WTC11 (cell line): ENCODE data around the gene PDSS2. TPM values are rescaled to one million over a fixed set of nuclear protein-coding genes. Genes with fewer than 3 reads are reported as not detected.
A peak's percentile ranks its signal among the peaks of the same experiment; 100 is the strongest.

Experiments used
- ATAC-seq: fragments of 200-7000 bp; cut with Tn5 transposase; 2 replicates; pipeline ENCODE4 v1.10.0; 2021; ENCODE audit warnings: mild to moderate bottlenecking, moderate library complexity
- CTCF ChIA-PET: fragments of 300-600 bp; sonication (Branson Sonifier 250); formaldehyde crosslinking; loops from one replicate; lab custom pipeline; 2021; ENCODE audit warnings: antibody characterized with exemption; lab: Charles Lee
- POLR2A ChIA-PET: fragments of 350-600 bp; sonication (Branson Sonifier 250); formaldehyde crosslinking; loops from one replicate; lab custom pipeline; 2021; ENCODE audit warnings: antibody characterized with exemption; lab: Charles Lee
- DNase-seq: peaks from one replicate; pipeline ENCODE4 v3.0.0; 2021; ENCODE audit warnings: low spot score
- H3K27ac Mint-ChIP-seq: 2 replicates; pipeline ENCODE4 v1.8.0; 2021; ENCODE audit warnings: mixed read lengths
- H3K27me3 Mint-ChIP-seq: 2 replicates; pipeline ENCODE4 v1.8.0; 2021; ENCODE audit warnings: low read depth, mild to moderate bottlenecking, moderate library complexity, mixed read lengths
- H3K36me3 Mint-ChIP-seq: 2 replicates; pipeline ENCODE4 v1.8.0; 2021; ENCODE audit warnings: mixed read lengths
- H3K4me1 Mint-ChIP-seq: 2 replicates; pipeline ENCODE4 v1.8.0; 2022; ENCODE audit warnings: mixed read lengths
- H3K4me3 Mint-ChIP-seq: 2 replicates; pipeline ENCODE4 v1.8.0; 2021; ENCODE audit warnings: mild to moderate bottlenecking, moderate library complexity, mixed read lengths
- H3K9me3 Mint-ChIP-seq: 2 replicates; pipeline ENCODE4 v1.8.0; 2021; ENCODE audit warnings: mixed read lengths
- ATF3 ChIP-seq: sonication (generic); formaldehyde crosslinking; conservative IDR thresholded peaks from 2 replicates; pipeline ENCODE4 v1.8.1; 2022; ENCODE audit warnings: mild to moderate bottlenecking, missing genetic modification reagents
- CREB1 ChIP-seq: sonication (generic); formaldehyde crosslinking; IDR thresholded peaks from 2 replicates; pipeline ENCODE4 v1.8.0; 2023; ENCODE audit warnings: mild to moderate bottlenecking, missing genetic modification reagents
- ELF4 ChIP-seq: sonication (generic); formaldehyde crosslinking; IDR thresholded peaks from 2 replicates; pipeline ENCODE4 v1.8.1; 2022; ENCODE audit warnings: low read depth, mild to moderate bottlenecking, moderate library complexity, missing genetic modification reagents
- FOXJ3 ChIP-seq: sonication (generic); formaldehyde crosslinking; IDR thresholded peaks from 2 replicates; pipeline ENCODE4 v1.9.0; 2021; ENCODE audit warnings: missing genetic modification reagents, mild to moderate bottlenecking, borderline replicate concordance
- FOXP1 ChIP-seq: sonication (generic); formaldehyde crosslinking; IDR thresholded peaks from 2 replicates; pipeline ENCODE4 v1.8.0; 2022; ENCODE audit warnings: missing genetic modification reagents, mild to moderate bottlenecking, moderate library complexity, borderline replicate concordance
- GTF2I ChIP-seq: fragments of 250-450 bp; sonication (Bioruptor Pico); conservative IDR thresholded peaks from 2 replicates; pipeline ENCODE4 v1.4.0; 2021; ENCODE audit warnings: mild to moderate bottlenecking
- HMGA2 ChIP-seq: fragments of 250-450 bp; sonication (Bioruptor Pico); IDR thresholded peaks from 2 replicates; pipeline ENCODE4 v1.4.0; 2021; ENCODE audit warnings: mild to moderate bottlenecking, moderate library complexity
- MXD4 ChIP-seq: fragments of 250-450 bp; sonication (Bioruptor Pico); IDR thresholded peaks from 2 replicates; pipeline ENCODE4 v1.8.0; 2021; ENCODE audit warnings: mild to moderate bottlenecking, moderate library complexity, borderline replicate concordance
- NFATC4 ChIP-seq: fragments of 250-450 bp; sonication (Bioruptor Pico); IDR thresholded peaks from 2 replicates; pipeline ENCODE4 v1.9.0; 2021; ENCODE audit warnings: mild to moderate bottlenecking
- NR2C2 ChIP-seq: sonication (generic); formaldehyde crosslinking; IDR thresholded peaks from 2 replicates; pipeline ENCODE4 v1.8.0; 2022; ENCODE audit warnings: mild to moderate bottlenecking, missing genetic modification reagents
- PRDM15 ChIP-seq: sonication (generic); formaldehyde crosslinking; IDR thresholded peaks from 2 replicates; pipeline ENCODE4 v1.8.0; 2022; ENCODE audit warnings: missing genetic modification reagents
- PRRX2 ChIP-seq: fragments of 250-450 bp; sonication (Bioruptor Pico); IDR thresholded peaks from 2 replicates; pipeline ENCODE4 v1.8.0; 2021; ENCODE audit warnings: mild to moderate bottlenecking
- RELA ChIP-seq: sonication (generic); formaldehyde crosslinking; IDR thresholded peaks from 2 replicates; pipeline ENCODE4 v1.8.1; 2022; ENCODE audit warnings: missing genetic modification reagents, mild to moderate bottlenecking, borderline replicate concordance
- RORB ChIP-seq: fragments of 250-450 bp; sonication (Bioruptor Pico); IDR thresholded peaks from 2 replicates; pipeline ENCODE4 v1.9.0; 2021; ENCODE audit warnings: mild to moderate bottlenecking
- SOX15 ChIP-seq: fragments of 250-450 bp; sonication (Bioruptor Pico); IDR thresholded peaks from 2 replicates; pipeline ENCODE4 v1.9.0; 2021; ENCODE audit warnings: mild to moderate bottlenecking
- ZNF423 ChIP-seq: fragments of 250-450 bp; sonication (Bioruptor Pico); IDR thresholded peaks from 2 replicates; pipeline ENCODE4 v2.1.2; 2022; ENCODE audit warnings: mild to moderate bottlenecking, moderate library complexity
- ZNF512 ChIP-seq: sonication (generic); formaldehyde crosslinking; IDR thresholded peaks from 2 replicates; pipeline ENCODE4 v1.8.1; 2022; ENCODE audit warnings: missing genetic modification reagents, borderline replicate concordance
- ZNF532 ChIP-seq: fragments of 250-450 bp; sonication (Bioruptor Pico); IDR thresholded peaks from 2 replicates; pipeline ENCODE4 v1.9.0; 2021; ENCODE audit warnings: mild to moderate bottlenecking, borderline replicate concordance
- total RNA-seq: library from RNA; stranded (reverse); gene quantifications from 3 replicates; pipeline ENCODE4 v1.2.3, GENCODE V29; 2021
- TF ChIP-seq, protein P1 (sequence below): fragments of 250-450 bp; sonication (Bioruptor Pico); IDR thresholded peaks from 2 replicates; pipeline ENCODE4 v2.1.2; 2022; ENCODE audit warnings: mild to moderate bottlenecking, moderate library complexity
- TF ChIP-seq, protein P2 (sequence below): sonication (generic); formaldehyde crosslinking; IDR thresholded peaks from 2 replicates; pipeline ENCODE4 v1.8.1; 2023; ENCODE audit warnings: mild to moderate bottlenecking, missing genetic modification reagents, moderate library complexity

Gene PDSS2
- total RNA-seq, 1 experiment from 2014 or later, result 18.3 TPM

DNA sequence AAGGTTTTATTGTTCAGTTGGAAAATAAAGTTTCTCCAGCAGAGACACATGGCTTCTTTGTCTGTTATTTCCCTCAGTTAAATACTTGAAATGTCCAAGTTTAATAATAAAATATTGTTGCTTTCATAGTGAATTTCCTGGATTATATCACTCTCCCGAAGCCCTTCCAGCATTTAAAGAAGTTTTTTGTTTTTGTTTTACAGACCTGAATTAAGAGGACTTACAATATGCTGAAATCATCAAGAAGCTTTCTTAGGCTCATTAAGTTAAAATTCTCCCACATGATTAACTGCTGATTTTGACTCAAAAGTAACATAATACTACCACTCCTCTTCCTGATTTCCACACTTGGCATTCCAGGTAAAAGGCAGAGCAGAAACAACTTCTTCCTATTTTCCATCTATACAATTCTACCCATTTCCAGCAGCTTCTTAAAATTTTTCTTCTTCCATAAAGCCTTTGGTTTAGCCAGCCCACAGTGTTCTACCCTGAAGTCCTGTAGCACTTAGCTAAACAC lies 35.8 kb downstream of the PDSS2 start:
- ChIA-PET CTCF (interaction anchor here (1.0 to 1.2 kb wide), 2 partner anchors 307 to 425 kb away, joined by 3 read pairs; no protein-coding TSS in a partner anchor), POLR2A (interaction anchor here (0.6 kb wide), 1 partner anchor 977 kb away, joined by 3 read pairs; no protein-coding TSS in a partner anchor)
- Mint-ChIP-seq H3K27me3 (no peaks in the 10 kb centered on the region), H3K27ac (peak overlapping the region; percentile 10; the same call in 1 of the 2 replicates), H3K4me3 (no peak overlapping the region), H3K36me3 (peaks cover 38% of the 10 kb centered on the region), H3K4me1 (peaks cover 15% of the 10 kb centered on the region), H3K9me3 (peaks cover 38% of the 10 kb centered on the region)
- TF ChIP-seq RORB (CRISPR knock-in tag) (no peak), PRRX2 (CRISPR knock-in tag) (no peak), ATF3 (CRISPR knock-in tag) (no peak)
- DNase-seq (no peak), ATAC-seq (no peak)

- TF ChIP-seq ZNF423, result no peak
- TF ChIP-seq RELA (CRISPR knock-in tag), result no peak
- no peak for TF ChIP-seq NFATC4 (CRISPR knock-in tag)
- no peak for TF ChIP-seq ZNF532 (CRISPR knock-in tag)
- no peak for TF ChIP-seq CREB1
- no peak for TF ChIP-seq MXD4
- no peak overlapping the region for H3K27ac Mint-ChIP-seq
- no peaks in the 10 kb centered on the region for H3K27me3 Mint-ChIP-seq
- POLR2A ChIA-PET, result no interaction called here
- H3K36me3 Mint-ChIP-seq, result peaks cover 23% of the 10 kb centered on the region
- CTCF ChIA-PET, result interaction anchor here (0.7 to 2.1 kb wide), 2 partner anchors 104 to 1165 kb away, joined by 5 to 8 read pairs; no protein-coding TSS in a partner anchor
- DNase-seq (no peak), ATAC-seq (no peak)
- peaks cover 15% of the 10 kb centered on the region for H3K4me1 Mint-ChIP-seq
- peaks cover 22% of the 10 kb centered on the region for H3K9me3 Mint-ChIP-seq
- H3K4me3 Mint-ChIP-seq, result no peak overlapping the region
These were observed 37.6 kb downstream of the PDSS2 start for GRCh38 chr6:107421696-107422256.

GRCh38 chr6:107419733-107420132 lies 39.6 kb downstream of the PDSS2 start:
- ATAC-seq, result no peak
- no peak overlapping the region for H3K27ac Mint-ChIP-seq
- H3K27me3 Mint-ChIP-seq, result no peaks in the 10 kb centered on the region
- H3K4me1 Mint-ChIP-seq, result peaks cover 32% of the 10 kb centered on the region
- H3K9me3 Mint-ChIP-seq, result peaks cover 6% of the 10 kb centered on the region
- H3K4me3 Mint-ChIP-seq, result no peak overlapping the region
- POLR2A ChIA-PET, result interaction anchor here (0.6 kb wide), 1 partner anchor 325 kb away, joined by 5 read pairs; no protein-coding TSS in a partner anchor
- DNase-seq, result no peak
- CTCF ChIA-PET, result interaction anchor here (2.1 kb wide), 1 partner anchor 102 kb away, joined by 8 read pairs; no protein-coding TSS in a partner anchor
- peaks cover 3% of the 10 kb centered on the region for H3K36me3 Mint-ChIP-seq
- TF ChIP-seq FOXJ3 (CRISPR knock-in tag), result no peak
- TF ChIP-seq ELF4 (CRISPR knock-in tag), result no peak
- no peak for TF ChIP-seq NR2C2 (CRISPR knock-in tag)
- TF ChIP-seq HMGA2 (CRISPR knock-in tag), result no peak
- no peak for TF ChIP-seq PRDM15 (CRISPR knock-in tag)
- no peak for TF ChIP-seq CREB1
- no peak for TF ChIP-seq SOX15 (CRISPR knock-in tag)
- TF ChIP-seq FOXP1 (CRISPR knock-in tag), result no peak
- no peak for TF ChIP-seq GTF2I (CRISPR knock-in tag)
- TF ChIP-seq, protein P1, sequence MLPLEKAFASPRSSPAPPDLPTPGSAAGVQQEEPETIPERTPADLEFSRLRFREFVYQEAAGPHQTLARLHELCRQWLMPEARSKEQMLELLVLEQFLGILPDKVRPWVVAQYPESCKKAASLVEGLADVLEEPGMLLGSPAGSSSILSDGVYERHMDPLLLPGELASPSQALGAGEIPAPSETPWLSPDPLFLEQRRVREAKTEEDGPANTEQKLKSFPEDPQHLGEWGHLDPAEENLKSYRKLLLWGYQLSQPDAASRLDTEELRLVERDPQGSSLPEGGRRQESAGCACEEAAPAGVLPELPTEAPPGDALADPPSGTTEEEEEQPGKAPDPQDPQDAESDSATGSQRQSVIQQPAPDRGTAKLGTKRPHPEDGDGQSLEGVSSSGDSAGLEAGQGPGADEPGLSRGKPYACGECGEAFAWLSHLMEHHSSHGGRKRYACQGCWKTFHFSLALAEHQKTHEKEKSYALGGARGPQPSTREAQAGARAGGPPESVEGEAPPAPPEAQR (CRISPR knock-in tag), result no peak
- no peak for TF ChIP-seq ZNF512 (CRISPR knock-in tag)
- TF ChIP-seq, protein P2, sequence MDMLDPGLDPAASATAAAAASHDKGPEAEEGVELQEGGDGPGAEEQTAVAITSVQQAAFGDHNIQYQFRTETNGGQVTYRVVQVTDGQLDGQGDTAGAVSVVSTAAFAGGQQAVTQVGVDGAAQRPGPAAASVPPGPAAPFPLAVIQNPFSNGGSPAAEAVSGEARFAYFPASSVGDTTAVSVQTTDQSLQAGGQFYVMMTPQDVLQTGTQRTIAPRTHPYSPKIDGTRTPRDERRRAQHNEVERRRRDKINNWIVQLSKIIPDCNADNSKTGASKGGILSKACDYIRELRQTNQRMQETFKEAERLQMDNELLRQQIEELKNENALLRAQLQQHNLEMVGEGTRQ (CRISPR knock-in tag), result no peak
